ENCODE measurements around the gene PAM.
"Not testable (repeated sequence)": the region's sequence is repeated elsewhere in the genome, so short reads cannot be mapped to it uniquely, and the experiment has no call there.

The PAM gene

GRCh38 chr5:102754767-102755431 lies at the start of gene PAM:
Gene PAM, plus strand, starts transcription at chr5:102755305. Its CDS starts 110,891 bp downstream, at chr5:102866196.
- DNase-seq: peak; percentile 57 to 63

DNA sequence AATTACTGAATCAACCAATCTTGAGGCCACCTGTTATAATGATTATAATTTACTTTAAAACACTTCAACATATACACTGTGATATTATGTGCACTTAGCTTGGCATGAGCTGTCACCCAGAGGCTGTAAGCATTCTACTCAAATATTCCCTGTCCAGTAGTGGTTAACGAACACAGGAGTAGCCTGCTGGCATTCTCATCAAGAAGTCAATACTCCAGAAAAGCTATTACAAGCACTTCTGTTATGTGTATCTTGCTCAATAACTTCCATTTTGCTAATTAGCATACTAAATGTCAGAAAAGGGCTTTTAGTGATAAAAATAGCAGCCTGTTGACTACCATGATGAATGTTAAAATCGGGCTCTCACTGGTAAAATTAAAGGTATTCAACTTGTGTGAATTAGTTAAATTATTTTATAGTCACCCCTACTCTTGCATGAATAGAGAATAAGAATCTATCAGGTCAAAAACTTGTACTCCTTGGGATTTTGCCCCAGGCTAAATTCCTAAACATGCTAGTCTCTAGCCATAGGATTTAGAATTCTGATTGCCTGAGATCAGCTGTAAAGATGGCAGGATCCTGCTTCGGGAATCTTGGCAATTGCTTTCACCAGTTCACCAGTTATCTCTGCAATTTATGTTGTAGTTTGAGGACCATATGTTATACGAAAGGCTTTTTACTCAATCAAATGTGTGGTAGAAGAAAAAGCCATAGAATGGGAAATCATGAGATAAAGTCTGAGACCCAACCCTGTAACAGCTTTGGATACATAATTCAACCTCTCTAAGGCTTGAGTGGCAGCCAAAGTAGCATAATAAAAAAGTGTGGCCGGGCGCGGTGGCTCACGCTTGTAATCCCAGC lies 43.4 kb upstream of the PAM start:
- DNase-seq: no peak

DNA sequence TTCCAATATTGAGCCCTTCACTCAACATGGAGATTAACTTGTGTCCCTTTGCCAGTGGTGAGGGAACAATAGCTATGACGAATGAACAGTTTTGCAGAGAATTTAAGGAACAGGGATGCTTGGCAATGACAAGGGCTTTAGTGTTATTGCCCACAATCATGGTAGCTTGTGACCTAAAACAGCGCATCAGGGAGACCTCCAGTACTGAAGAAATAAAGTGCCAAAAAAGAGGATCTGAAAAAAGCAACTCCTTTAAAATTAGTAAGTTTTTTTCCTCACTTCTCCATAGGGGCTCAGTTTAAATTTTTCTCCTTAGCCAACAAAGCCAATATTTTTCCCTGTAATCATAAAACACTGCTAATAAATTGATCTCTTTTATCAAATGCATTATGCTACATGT lies 41.8 kb upstream of the PAM start:
- DNase-seq: no peak

- DNase-seq: no peak
These were observed 41.3 kb upstream of the PAM start for GRCh38 chr5:102713682-102714231.

- no peak for DNase-seq
These were observed 39.9 kb upstream of the PAM start for GRCh38 chr5:102715082-102715807.

DNA sequence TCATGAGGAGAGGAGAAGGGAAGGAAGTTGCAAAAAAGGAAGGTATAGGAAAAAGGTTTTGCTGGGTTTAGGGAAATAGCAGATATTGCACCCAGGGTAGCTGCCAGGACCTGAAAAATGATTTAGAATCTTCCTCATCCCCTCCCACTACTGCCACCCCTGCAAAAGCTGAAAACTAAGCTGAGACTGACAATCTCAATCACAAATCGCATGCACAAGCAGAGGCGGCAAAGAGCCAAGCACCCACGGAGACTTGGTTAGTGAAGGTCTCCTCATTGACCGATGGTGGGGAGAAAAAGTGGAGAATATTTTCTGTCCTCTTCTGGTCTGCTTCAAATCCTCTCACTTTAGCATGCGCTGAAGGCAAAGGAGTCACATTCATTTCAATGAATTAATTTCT lies 39.1 kb upstream of the PAM start:
- no peak for DNase-seq

DNA sequence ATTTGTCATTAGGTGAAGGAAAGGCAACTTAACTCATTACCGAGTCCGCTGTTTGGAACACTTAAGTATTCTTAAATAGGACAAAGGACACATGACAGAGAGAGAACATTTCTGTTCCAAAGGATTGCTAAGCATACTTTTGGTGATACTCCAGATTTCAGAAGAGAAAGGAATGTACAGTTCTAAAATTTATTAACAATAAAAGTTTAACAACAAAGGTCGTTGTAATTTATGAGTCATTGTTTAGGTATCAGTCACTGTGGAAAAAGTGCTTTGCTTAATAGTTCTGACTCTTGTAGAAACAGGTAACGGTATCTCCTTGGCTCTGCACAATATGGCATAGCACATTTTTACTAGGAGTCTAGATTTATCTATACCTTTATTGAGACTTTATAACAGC lies 36.3 kb upstream of the PAM start:
- no peak for DNase-seq

DNA sequence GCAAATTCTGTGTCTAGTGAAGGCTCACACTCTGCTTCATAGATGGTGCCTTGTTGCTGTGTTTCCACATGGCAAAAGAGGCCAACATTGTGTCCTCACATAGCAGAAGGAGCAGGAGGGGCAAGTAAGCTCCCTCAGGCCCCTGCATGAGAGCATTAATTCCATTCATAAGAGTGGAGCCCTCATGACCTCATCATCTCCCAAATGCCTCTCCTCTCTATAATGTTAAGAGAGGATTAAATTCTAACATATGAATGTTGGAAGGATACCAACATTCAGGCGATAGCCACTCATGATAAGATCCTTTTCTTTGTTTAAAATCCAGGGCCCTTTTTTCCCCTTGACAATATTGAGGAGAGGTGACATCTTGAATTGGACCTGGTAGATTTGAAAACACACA lies 35.2 kb upstream of the PAM start:
- no peak for DNase-seq

DNA sequence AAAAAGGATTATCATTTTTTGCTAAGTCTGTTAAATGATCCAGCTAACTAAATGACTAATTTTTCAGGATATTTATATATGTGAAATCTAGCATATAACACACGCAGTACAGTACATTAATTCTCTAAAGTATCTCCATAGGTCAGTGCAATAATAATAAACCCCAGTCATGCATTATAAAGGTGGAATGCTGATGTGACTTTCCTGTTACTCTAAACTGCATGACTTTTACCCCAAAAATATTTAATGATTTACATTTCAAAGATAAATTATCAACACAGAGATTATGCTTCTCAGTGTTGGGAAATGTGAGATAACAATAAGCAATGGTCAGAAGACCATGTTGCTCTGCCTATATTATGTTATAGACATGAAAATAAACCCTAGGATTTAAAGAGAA lies 34.1 kb upstream of the PAM start:
- DNase-seq: no peak

- no peak for DNase-seq
These were observed 32.2 kb upstream of the PAM start for GRCh38 chr5:102722931-102723330.

DNA sequence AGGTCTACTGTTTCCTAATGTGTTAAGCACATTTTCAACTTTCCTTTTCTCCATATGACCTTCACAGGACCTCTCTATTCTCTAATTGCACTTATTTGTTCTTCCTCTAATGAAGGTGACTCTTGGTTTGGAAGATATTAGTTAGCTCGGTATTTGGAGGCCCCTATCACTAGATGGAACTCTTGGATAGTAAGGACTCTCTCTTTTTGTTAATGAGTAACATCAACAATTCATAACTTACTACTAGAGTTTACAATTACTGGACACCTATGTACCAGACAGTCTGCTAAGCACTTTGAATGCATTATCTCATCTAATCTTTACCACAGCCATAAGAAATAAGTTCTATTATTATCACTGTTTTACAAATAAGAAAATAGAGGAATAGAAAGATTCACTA lies 23.4 kb upstream of the PAM start:
- DNase-seq: no peak

- no peak for DNase-seq
These were observed 21.6 kb upstream of the PAM start for GRCh38 chr5:102733534-102733933.

- no peak for DNase-seq
These were observed 17.9 kb upstream of the PAM start for GRCh38 chr5:102737161-102737560.

DNA sequence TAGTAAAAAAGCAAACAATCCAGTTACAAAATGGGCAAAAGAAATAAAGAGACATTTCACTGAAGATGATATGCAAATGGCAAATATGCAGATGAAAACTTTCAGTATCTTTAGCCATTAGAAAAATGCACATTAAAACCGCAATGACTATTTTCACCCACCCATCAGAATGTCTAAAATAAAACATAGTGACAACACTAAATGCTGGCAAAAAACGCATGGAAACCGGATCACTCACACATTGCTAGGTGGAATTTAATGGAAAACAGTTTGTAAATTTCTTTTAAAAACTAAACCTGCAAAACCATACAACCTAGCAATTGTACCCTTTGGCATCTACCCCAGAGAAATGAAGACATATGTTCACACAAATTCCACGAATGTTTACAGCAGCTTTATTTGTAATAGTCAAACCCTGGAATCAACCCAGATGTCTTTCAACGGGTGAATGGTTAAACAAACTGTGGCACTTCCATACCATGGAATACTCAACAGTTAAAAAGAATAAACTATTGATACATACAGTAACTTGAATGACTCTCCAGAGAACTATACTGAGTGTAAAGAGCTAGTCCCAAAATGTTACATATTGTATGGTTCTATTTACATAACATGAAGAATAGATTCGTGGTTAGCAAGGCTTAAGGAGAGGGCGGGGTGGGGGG lies 17.2 kb upstream of the PAM start:
- DNase-seq: no peak

DNA sequence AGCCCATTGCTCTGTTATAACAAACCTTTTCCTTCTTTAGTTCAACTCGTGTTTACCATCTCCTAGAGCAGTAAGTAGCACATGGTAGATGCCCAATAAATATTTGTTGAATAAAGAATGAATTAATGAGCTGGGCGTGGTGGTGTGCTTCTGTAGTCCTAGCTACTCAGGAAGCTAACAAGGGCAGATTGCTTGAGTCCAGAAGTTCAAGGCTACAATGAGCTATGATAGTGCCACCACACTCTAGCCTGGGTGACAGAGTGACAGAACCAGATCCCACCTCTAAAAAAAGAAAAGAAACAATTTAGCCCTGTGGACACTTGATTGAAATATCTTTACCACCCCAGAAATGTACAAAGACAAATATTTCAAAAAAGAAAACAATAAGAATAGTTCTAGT lies 14.6 kb upstream of the PAM start:
- no peak for DNase-seq

DNA sequence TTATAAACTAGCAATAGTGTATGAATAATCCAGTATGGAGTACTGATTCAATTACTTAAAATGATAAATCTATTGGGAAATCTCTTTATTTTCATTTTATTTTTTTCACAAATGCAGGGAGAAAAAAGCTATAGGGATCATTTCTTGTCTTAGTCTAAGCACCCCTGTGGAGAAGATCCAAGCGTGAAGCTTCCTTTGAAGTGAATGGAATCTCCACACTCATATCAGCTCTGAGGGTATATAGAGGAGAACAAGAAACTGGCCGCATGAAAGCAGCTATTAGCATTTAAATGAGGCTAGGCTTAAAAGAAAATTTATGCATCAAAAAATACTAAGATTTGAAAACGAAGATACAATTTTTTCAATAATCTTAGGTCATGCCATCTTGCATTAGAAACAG lies 12.9 kb upstream of the PAM start:
- no peak for DNase-seq

DNA sequence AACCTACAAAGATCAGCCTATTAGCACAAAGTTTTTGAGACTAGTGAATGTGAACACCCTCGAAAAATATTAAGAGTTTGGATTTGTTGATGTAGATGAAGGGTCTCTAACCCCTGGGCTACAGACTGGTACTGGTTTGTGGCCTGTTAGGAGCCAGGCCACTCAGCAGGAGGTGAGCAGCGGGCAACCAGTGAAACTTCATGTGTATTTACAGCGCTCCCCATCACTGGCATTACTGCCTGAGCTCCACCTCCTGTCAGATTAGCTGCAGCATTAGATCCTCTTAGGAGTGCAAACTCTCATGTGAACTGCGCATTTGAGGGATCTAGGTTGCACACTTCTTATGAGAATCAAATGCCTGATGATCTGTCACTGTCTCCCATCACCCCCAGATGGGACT lies 11.2 kb upstream of the PAM start:
- DNase-seq: no peak

DNA sequence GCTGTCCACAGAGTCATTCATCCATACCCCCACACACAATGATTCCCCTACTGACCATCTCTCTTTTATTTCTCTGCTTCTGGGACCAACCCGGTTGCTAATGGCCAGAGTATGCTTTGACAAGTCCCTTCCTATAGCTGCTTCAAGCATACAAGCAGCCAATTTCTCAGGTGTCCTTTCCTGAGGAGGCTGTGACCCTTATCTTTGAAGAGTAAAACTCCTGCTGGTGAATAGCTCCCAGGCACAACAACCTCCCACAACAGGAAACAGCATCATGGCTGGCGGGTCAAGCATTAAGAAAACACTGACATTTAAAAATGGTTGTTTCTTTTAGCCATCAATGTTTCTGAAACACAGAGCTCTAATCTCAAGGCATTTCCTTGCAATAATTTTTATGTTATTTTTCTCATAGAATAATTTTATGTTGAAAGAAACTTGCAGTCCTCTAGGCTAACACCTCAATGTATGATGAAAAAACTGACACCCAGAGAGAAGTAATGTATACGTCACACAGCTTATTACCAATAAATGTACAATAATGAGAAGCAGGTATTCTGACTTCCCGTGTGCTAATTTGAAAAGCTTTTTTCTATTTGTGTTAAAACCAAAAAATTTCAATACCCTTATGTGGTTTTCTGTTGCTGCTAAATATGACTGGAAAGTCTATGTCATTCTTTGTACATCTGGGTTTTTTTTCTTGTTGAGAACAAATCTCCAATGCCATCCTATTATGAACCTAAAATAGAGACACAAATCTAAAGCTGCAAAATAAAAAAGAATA lies 7.5 kb upstream of the PAM start:
- no peak for DNase-seq

GRCh38 chr5:102749416-102750030 lies 5.6 kb upstream of the PAM start:
- no peak for DNase-seq

DNA sequence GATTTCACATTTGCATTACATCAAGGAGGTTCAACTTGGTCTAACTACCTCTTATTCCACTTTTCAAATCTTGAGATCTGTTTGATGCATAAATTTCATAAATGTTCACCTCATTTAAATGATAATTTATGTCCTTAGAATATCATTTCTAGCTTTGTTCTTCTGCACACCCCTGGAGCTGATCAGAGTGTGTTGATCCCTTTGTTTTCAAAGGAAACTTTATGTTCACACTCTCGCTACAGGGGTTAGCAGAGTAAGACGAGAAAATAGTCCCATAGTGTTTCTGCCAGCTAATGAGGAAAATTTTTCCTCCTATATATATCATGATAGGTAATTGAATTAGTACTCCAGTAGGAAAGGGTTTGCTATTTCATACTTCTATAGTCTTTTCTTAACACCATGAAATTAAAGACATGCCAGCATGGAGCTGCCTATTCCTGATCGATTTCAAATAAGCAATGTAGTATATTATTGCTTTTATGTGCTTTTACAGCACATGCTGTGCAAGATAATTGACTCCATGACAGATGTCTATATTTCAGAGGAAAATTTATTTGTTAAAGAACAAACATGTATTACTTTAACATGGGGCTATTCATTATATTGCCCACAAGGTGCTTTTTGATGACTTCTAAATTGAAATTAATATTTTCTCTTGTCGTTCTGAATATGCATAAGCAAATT lies 4.8 kb upstream of the PAM start:
- no peak for DNase-seq

GRCh38 chr5:102751903-102752376 lies 3.2 kb upstream of the PAM start:
- not testable (repeated sequence) for DNase-seq

Measured in inflammatory macrophage treated with lipopolysaccharide for 1 hour (primary cell).